Endothelial cell (in vitro differentiated cells): ENCODE results near the gene ACAA2. TPM values are rescaled to one million over a fixed set of nuclear protein-coding genes. Genes with fewer than 3 reads are reported as not detected.

Source experiments
- DNase-seq: peaks from one replicate; pipeline ENCODE4 v3.0.0; 2021; ENCODE audit warnings: low spot score
- H3K27ac Mint-ChIP-seq: one replicate; pipeline ENCODE4 v1.8.0; 2021; ENCODE audit warnings: mixed read lengths, inconsistent platforms; ENCODE audit not compliant: unreplicated experiment
- H3K27me3 Mint-ChIP-seq: one replicate; pipeline ENCODE4 v1.8.0; 2021; ENCODE audit warnings: mild to moderate bottlenecking, moderate library complexity, mixed read lengths, inconsistent platforms; ENCODE audit not compliant: unreplicated experiment
- H3K36me3 Mint-ChIP-seq: one replicate; pipeline ENCODE4 v1.8.0; 2021; ENCODE audit warnings: mild to moderate bottlenecking, low read depth, mixed read lengths, inconsistent platforms; ENCODE audit not compliant: unreplicated experiment
- H3K4me1 Mint-ChIP-seq: one replicate; pipeline ENCODE4 v1.8.0; 2021; ENCODE audit warnings: mild to moderate bottlenecking, mixed read lengths, inconsistent platforms; ENCODE audit not compliant: unreplicated experiment
- H3K4me3 Mint-ChIP-seq: one replicate; pipeline ENCODE4 v1.8.0; 2021; ENCODE audit warnings: mild to moderate bottlenecking, mixed read lengths, inconsistent platforms; ENCODE audit not compliant: unreplicated experiment
- H3K9me3 Mint-ChIP-seq: one replicate; pipeline ENCODE4 v1.8.0; 2021; ENCODE audit warnings: mixed read lengths, inconsistent platforms; ENCODE audit not compliant: unreplicated experiment
- total RNA-seq: library from RNA; stranded (reverse); fragmentation: NEBNext Ultra II Directional; extraction: Animal tissue kit (Norgen Biotek cat#: 25700); gene quantifications from one replicate; pipeline ENCODE4 v1.2.1, GENCODE V29; 2021; ENCODE audit not compliant: unreplicated experiment
- TF ChIP-seq, protein P1 (sequence below): fragments of 200-600 bp; sonication (generic); IDR thresholded peaks from one replicate; pipeline ENCODE4 v1.5.0; 2021; ENCODE audit warnings: antibody characterized with exemption; ENCODE audit not compliant: unreplicated experiment

ACAA2 gene
- total RNA-seq, 1 donor from 2014 or later: 50.6 TPM

DNA sequence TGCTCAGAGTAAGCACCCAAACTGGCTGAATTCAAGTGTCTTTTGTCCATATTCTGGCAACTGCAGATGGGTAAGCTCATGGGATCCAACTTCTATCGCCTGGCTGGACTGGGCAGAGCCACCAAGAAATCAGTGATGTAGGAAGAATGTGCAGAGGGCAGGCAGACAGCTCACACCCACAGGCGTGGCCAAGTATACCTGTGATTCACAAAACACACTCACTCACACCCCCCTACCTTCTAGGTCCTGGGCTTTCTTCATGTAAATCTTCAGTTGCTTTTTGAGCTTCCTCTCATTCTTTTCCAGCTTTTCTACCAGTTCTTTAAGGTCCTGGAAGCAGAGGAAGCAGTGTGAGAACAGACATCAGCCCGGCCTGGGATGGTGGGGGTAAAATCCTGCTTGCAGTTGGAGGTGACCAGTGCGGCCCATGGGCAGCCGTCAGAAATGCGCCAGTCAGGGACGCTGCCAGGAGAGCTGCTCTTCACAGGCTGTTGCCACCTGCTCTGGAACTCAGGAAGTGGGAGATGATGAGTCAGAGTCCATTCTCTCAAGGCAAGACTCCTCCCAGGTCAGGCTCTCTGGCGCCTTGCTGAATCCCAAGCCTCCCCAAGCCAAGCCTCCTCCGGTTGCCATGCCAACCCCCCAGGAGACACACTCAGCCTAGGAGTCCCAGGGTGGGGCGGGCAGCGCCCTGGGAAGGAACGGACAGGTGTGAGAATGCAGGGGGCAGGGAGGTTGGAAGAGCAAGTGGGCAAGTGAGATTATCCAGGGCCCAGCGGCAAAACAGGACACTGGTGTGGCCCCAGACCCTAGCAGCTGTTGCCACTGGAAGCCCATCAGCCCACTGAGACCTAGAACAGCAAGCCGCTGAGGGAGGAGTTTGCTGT is 36.2 kb upstream of the ACAA2 start:
- Mint-ChIP-seq H3K9me3 (no peaks in the 10 kb centered on the region), H3K27ac (no peak overlapping the region), H3K4me1 (peaks cover 8% of the 10 kb centered on the region), H3K36me3 (no peaks in the 10 kb centered on the region), H3K27me3 (peaks cover 14% of the 10 kb centered on the region), H3K4me3 (no peak overlapping the region)
- no peak for DNase-seq
- TF ChIP-seq, protein P1, sequence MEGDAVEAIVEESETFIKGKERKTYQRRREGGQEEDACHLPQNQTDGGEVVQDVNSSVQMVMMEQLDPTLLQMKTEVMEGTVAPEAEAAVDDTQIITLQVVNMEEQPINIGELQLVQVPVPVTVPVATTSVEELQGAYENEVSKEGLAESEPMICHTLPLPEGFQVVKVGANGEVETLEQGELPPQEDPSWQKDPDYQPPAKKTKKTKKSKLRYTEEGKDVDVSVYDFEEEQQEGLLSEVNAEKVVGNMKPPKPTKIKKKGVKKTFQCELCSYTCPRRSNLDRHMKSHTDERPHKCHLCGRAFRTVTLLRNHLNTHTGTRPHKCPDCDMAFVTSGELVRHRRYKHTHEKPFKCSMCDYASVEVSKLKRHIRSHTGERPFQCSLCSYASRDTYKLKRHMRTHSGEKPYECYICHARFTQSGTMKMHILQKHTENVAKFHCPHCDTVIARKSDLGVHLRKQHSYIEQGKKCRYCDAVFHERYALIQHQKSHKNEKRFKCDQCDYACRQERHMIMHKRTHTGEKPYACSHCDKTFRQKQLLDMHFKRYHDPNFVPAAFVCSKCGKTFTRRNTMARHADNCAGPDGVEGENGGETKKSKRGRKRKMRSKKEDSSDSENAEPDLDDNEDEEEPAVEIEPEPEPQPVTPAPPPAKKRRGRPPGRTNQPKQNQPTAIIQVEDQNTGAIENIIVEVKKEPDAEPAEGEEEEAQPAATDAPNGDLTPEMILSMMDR: no peak

DNA sequence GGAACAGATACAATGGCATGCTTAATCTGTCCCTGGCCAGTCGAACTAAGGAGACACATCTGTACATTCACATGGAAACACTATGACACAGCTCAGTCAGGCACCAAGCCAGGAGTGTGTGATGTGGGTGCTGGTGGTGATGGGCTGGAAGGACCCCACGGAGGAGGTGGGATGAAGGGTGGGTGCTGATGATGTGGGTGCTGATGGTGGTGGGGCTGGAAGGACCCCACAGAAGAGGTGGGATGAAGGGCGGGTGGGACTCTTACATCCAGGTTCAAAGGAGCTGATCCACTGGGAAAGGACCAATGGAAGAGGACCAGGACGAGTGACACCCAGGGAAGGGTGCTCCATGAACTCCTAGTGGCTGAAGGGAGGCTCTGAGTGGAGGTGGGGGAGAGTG is 34.8 kb upstream of the ACAA2 start:
- no peaks in the 10 kb centered on the region for H3K9me3 Mint-ChIP-seq
- peaks cover 8% of the 10 kb centered on the region for H3K4me1 Mint-ChIP-seq
- peaks cover 14% of the 10 kb centered on the region for H3K27me3 Mint-ChIP-seq
- no peak overlapping the region for H3K4me3 Mint-ChIP-seq
- TF ChIP-seq, protein P1: no peak
- no peaks in the 10 kb centered on the region for H3K36me3 Mint-ChIP-seq
- H3K27ac Mint-ChIP-seq: no peak overlapping the region
- no peak for DNase-seq

DNA sequence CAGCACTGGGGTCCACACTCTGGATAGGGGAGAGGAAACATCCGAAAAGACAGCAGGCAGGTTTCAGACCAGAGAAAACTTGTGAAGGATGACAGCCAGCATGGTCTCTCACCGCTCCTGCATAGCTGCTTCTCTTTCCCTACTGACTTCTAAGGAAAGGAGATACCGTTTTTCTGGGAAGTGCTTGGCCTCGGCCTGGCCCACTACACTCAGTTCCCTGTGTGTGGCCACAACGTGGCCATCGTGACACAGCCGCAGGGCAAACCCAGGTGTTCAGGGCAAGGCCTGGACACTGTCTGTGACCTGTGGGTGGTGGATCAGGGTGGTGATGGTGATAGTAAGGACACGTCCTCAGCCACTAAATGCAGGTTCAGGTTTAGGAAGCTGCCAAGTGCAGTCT is 34.2 kb upstream of the ACAA2 start:
- Mint-ChIP-seq H3K27me3 (peaks cover 14% of the 10 kb centered on the region), H3K4me3 (no peak overlapping the region), H3K27ac (no peak overlapping the region), H3K9me3 (no peaks in the 10 kb centered on the region), H3K4me1 (peaks cover 8% of the 10 kb centered on the region), H3K36me3 (no peaks in the 10 kb centered on the region)
- no peak for DNase-seq
- TF ChIP-seq, protein P1: no peak

DNA sequence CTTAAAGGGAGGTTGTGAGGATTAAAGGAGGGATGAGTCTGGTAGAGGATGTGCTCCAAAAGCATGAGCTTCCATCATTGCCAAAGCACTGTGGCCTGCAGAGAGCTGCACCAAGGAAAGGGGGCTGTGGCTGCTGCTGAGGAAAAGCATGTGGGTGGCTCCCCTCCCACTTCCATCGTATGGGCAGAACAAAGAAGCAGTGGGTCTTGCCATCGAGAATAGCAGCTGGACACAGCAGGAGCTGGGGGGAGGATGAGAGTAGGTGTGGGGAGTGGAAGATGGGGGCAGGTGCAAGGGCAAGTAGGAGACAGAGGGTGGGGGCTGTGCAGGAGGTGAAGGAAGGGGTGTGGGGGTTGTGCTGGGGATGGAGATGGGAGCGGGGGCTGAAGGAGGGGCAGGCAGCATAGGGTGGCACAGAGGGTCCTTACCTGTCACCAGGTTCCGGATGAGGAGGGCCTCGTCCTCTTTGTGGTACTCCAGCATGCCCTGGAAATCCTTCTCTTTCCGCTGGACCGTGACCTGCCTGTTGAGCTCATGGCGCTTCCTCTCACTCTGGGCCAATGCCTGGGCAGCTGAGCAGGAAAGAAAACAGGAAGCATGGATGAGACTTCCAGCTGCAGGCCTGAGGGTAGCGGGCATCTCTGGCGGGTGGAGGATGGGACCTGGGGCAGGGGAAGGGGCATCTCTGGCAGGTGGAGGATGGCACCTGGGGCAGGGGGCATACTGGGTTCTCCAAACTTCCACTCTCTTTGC is 33.6 kb upstream of the ACAA2 start:
- H3K4me1 Mint-ChIP-seq: peaks cover 8% of the 10 kb centered on the region
- no peak overlapping the region for H3K27ac Mint-ChIP-seq
- peak; percentile 18 for DNase-seq
- TF ChIP-seq, protein P1: no peak
- H3K36me3 Mint-ChIP-seq: no peaks in the 10 kb centered on the region
- H3K4me3 Mint-ChIP-seq: no peak overlapping the region
- no peaks in the 10 kb centered on the region for H3K9me3 Mint-ChIP-seq
- H3K27me3 Mint-ChIP-seq: peaks cover 17% of the 10 kb centered on the region

DNA sequence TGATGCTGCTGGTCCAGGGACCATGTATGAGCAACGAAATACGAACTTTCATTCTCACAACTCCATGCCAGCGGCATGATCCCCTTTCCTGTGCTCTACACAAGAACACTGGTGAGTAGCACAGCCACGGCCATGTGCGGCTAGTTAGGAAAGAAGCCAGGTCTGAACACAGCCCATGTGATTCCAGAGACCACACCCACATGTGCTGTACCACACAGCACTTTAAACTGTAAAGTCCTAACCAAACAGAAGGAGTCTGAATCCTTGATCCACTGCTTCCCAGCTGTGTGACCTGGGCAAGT is 33.0 kb upstream of the ACAA2 start:
- TF ChIP-seq, protein P1: no peak
- Mint-ChIP-seq H3K4me1 (peaks cover 8% of the 10 kb centered on the region), H3K36me3 (no peaks in the 10 kb centered on the region), H3K4me3 (no peak overlapping the region), H3K27me3 (peaks cover 18% of the 10 kb centered on the region), H3K9me3 (no peaks in the 10 kb centered on the region), H3K27ac (no peak overlapping the region)
- DNase-seq: no peak
